Lower lobe of right lung (tissue), 2 donors: ENCODE results near the gene MDFI. TPM values are rescaled to one million over a fixed set of nuclear protein-coding genes. Genes with fewer than 3 reads are reported as not detected.

Source experiments
- ATAC-seq, 2 donors: fragments of 200-7000 bp; cut with Tn5 transposase; one replicate each; pipeline ENCODE4 v1.9.1; 2020 to 2022; ENCODE audit warnings: mild to moderate bottlenecking in 2 of 2, moderate library complexity in 2 of 2
- DNase-seq: peaks from one replicate; pipeline ENCODE4 v3.0.0-alpha.2; 2020
- H3K27ac ChIP-seq: fragments of 200-600 bp; one replicate; pipeline ENCODE4 v1.8.0; 2022
- H3K27me3 ChIP-seq: fragments of 200-600 bp; one replicate; pipeline ENCODE4 v1.8.0; 2022; ENCODE audit warnings: low read depth
- H3K36me3 ChIP-seq: fragments of 200-600 bp; one replicate; pipeline ENCODE4 v1.8.0; 2022; ENCODE audit warnings: mild to moderate bottlenecking
- H3K4me1 ChIP-seq: fragments of 200-600 bp; one replicate; pipeline ENCODE4 v1.8.0; 2022
- H3K4me3 ChIP-seq: fragments of 200-600 bp; one replicate; pipeline ENCODE4 v1.8.0; 2022; ENCODE audit warnings: mild to moderate bottlenecking
- H3K9me3 ChIP-seq: fragments of 200-600 bp; one replicate; pipeline ENCODE4 v1.8.0; 2022
- intact Hi-C: fragments of 100-400 bp; cut with DNase I; formaldehyde crosslinking; loops from one replicate; pipeline ENCODE4 v1.11.0; 2022
- total RNA-seq: library from RNA; stranded (reverse); fragmentation: NEBNext Ultra II Directional; extraction: Animal tissue kit (Norgen Biotek cat#: 25700); gene quantifications from one replicate; pipeline ENCODE4 v1.2.1, GENCODE V29; 2021
- TF ChIP-seq, protein P1 (sequence below): fragments of 200-600 bp; IDR thresholded peaks from one replicate; pipeline ENCODE4 v1.8.0; 2022; ENCODE audit warnings: antibody characterized with exemption, mild to moderate bottlenecking
- donor health status: DM: no; HTN: yes; CAD: no; lungs with severe emphysema.

The MDFI gene
- total RNA-seq, 1 donor from 2014 or later: 10.6 TPM

- TF ChIP-seq, protein P1, sequence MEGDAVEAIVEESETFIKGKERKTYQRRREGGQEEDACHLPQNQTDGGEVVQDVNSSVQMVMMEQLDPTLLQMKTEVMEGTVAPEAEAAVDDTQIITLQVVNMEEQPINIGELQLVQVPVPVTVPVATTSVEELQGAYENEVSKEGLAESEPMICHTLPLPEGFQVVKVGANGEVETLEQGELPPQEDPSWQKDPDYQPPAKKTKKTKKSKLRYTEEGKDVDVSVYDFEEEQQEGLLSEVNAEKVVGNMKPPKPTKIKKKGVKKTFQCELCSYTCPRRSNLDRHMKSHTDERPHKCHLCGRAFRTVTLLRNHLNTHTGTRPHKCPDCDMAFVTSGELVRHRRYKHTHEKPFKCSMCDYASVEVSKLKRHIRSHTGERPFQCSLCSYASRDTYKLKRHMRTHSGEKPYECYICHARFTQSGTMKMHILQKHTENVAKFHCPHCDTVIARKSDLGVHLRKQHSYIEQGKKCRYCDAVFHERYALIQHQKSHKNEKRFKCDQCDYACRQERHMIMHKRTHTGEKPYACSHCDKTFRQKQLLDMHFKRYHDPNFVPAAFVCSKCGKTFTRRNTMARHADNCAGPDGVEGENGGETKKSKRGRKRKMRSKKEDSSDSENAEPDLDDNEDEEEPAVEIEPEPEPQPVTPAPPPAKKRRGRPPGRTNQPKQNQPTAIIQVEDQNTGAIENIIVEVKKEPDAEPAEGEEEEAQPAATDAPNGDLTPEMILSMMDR: no peak
- H3K4me1 ChIP-seq: no peaks in the 10 kb centered on the region
- H3K36me3 ChIP-seq: peaks cover 63% of the 10 kb centered on the region
- DNase-seq (no peak), ATAC-seq (no peak)
- intact Hi-C loops: no loop called here
- H3K27ac ChIP-seq: no peak overlapping the region
- no peaks in the 10 kb centered on the region for H3K27me3 ChIP-seq
- H3K9me3 ChIP-seq: no peaks in the 10 kb centered on the region
- no peak overlapping the region for H3K4me3 ChIP-seq
Observed at GRCh38 chr6:41596096-41596685, 42.1 kb upstream of the MDFI start.

DNA sequence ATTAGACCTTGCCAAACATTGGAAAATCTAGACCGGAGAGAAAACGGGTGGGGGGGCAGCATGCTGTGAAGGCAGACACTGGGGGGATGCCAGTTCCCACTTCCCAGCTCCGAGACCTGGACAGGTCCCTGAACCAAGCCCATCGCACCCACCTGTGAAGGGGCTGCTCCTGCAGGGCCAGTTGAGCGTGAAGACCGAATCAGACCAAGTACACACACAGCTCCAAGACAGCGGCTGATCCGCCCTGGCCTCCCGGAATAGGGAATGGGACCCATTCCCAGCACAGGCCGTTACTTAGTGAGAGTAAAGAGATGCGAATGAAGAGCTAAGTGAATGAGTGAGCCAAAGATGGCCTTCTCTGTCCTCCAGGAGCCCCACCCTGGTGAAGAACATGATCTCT is 41.5 kb upstream of the MDFI start:
- peak; percentile 35 for DNase-seq
- no peaks in the 10 kb centered on the region for H3K9me3 ChIP-seq
- no peak overlapping the region for H3K27ac ChIP-seq
- TF ChIP-seq, protein P1: no peak
- intact Hi-C loops: no loop called here
- H3K27me3 ChIP-seq: no peaks in the 10 kb centered on the region
- no peaks in the 10 kb centered on the region for H3K4me1 ChIP-seq
- peaks cover 57% of the 10 kb centered on the region for H3K36me3 ChIP-seq
- no peak overlapping the region for H3K4me3 ChIP-seq
- no peak for ATAC-seq

DNA sequence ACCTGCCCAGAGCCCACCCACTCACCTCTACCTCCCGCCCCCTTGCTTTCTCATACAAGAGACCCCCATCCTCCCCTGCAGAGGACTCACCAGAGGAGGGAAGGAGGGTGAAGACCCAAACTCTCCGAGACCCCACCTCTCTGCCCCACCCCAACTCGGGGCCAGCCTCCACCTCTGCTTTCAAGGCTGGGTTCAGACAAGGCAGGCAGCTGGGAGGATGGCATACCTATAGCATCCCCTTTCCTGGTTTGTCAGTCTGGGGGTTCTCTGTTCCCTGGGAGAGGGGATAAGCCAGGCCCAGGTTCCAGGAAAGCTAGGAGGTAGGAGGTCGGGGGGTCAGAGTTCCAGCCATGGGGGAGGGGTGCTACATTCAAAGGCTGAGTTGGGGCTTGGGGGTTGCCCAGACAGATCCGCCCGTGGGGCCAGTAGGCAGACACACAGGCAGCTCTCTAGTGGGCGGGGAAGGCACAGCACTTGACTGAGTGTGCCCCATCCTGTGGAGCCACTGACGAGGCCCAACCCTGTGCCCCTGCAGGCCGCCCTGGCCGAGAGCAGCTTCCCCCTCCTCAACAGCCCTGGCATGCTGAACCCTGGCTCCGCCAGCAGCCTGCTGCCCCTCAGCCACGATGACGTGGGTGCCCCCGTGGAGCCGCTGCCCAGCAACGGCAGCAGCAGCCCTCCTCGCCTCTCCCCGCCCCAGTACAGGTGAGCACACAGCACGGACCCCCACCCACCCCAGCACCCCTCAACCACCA is 40.8 kb upstream of the MDFI start:
- no peak overlapping the region for H3K4me3 ChIP-seq
- peaks cover 57% of the 10 kb centered on the region for H3K36me3 ChIP-seq

GRCh38 chr6:41598670-41599014 is 39.6 kb upstream of the MDFI start:
- TF ChIP-seq, protein P1: no peak
- intact Hi-C loops: no loop called here
- no peak overlapping the region for H3K4me3 ChIP-seq
- no peaks in the 10 kb centered on the region for H3K27me3 ChIP-seq
- peaks cover 10% of the 10 kb centered on the region for H3K4me1 ChIP-seq
- H3K36me3 ChIP-seq: peaks cover 49% of the 10 kb centered on the region
- ATAC-seq: no peak
- no peak for DNase-seq
- H3K9me3 ChIP-seq: no peaks in the 10 kb centered on the region
- no peak overlapping the region for H3K27ac ChIP-seq

More for the DNA sequence above, 40.8 kb upstream of the MDFI start:
- intact Hi-C loops: no loop called here
- Histone ChIP-seq H3K9me3 (no peaks in the 10 kb centered on the region), H3K27ac (no peak overlapping the region), H3K4me1 (no peaks in the 10 kb centered on the region), H3K27me3 (no peaks in the 10 kb centered on the region)
- ATAC-seq (no peak), DNase-seq (no peak)
- TF ChIP-seq, protein P1: no peak

GRCh38 chr6:41599015-41599851 is 39.0 kb upstream of the MDFI start:
- Histone ChIP-seq H3K4me1 (peaks cover 10% of the 10 kb centered on the region), H3K9me3 (no peaks in the 10 kb centered on the region), H3K27me3 (no peaks in the 10 kb centered on the region), H3K27ac (no peak overlapping the region), H3K4me3 (no peak overlapping the region), H3K36me3 (peaks cover 46% of the 10 kb centered on the region)
- ATAC-seq: no peak
- TF ChIP-seq, protein P1: no peak
- intact Hi-C loops: no loop called here
- DNase-seq: peak; percentile 35
